Activated CD8-positive, alpha-beta T cell treated with anti-CD3 and anti-CD28 coated beads for 36 hours (primary cell): Measurements from ENCODE around the gene DEFB124. TPM values are rescaled to one million over a fixed set of nuclear protein-coding genes. Genes with fewer than 3 reads are reported as not detected.

Experiments
- ATAC-seq: fragments of 200-7000 bp; cut with Tn5 transposase; one replicate; pipeline ENCODE4 v1.10.0; 2021; ENCODE audit warnings: mild to moderate bottlenecking, moderate library complexity
- CTCF ChIA-PET: fragments of 350-600 bp; sonication (Branson Sonifier 250); formaldehyde crosslinking; loops from one replicate; lab custom pipeline; 2021; ENCODE audit warnings: antibody characterized with exemption; lab: Charles Lee
- POLR2A ChIA-PET: fragments of 350-600 bp; sonication (Branson Sonifier 250); formaldehyde crosslinking; loops from one replicate; lab custom pipeline; 2021; ENCODE audit warnings: antibody characterized with exemption; lab: Charles Lee
- DNase-seq: peaks from one replicate; pipeline ENCODE4 v3.0.0-alpha.2; 2020
- H3K27ac Mint-ChIP-seq: one replicate; pipeline ENCODE4 v1.8.0; 2021; ENCODE audit warnings: mild to moderate bottlenecking, mixed read lengths
- H3K27me3 Mint-ChIP-seq: one replicate; pipeline ENCODE4 v1.8.0; 2021; ENCODE audit warnings: mixed read lengths
- H3K36me3 Mint-ChIP-seq: one replicate; pipeline ENCODE4 v1.8.0; 2021; ENCODE audit warnings: low read depth, mixed read lengths
- H3K4me1 Mint-ChIP-seq: one replicate; pipeline ENCODE4 v1.8.0; 2021; ENCODE audit warnings: low read depth, mixed read lengths
- H3K4me3 Mint-ChIP-seq: one replicate; pipeline ENCODE4 v1.8.0; 2021; ENCODE audit warnings: mild to moderate bottlenecking, moderate library complexity, mixed read lengths
- H3K9me3 Mint-ChIP-seq: one replicate; pipeline ENCODE4 v1.8.0; 2021; ENCODE audit warnings: mixed read lengths
- CTCF ChIP-seq: fragments of 200-600 bp; IDR thresholded peaks from one replicate; pipeline ENCODE4 v1.8.0; 2022; ENCODE audit warnings: antibody characterized with exemption, mild to moderate bottlenecking
- intact Hi-C: fragments of 100-400 bp; cut with micrococcal nuclease; formaldehyde crosslinking; loops from one replicate; pipeline ENCODE4 v1.10.0; 2022
- total RNA-seq, 2 experiments: library from RNA; stranded (reverse); gene quantifications; one replicate each; pipeline ENCODE4 v1.2.3, GENCODE V29; 2021

Gene DEFB124
- total RNA-seq, 2 experiments from 2014 or later: not detected

GRCh38 chr20:31425797-31426196 is 49.1 kb downstream of the DEFB124 start:
- ChIA-PET CTCF (no interaction called here), POLR2A (no interaction called here)
- peaks cover 2% of the 10 kb centered on the region for H3K9me3 Mint-ChIP-seq
- peaks cover 2% of the 10 kb centered on the region for H3K27me3 Mint-ChIP-seq
- H3K4me1 Mint-ChIP-seq: no peaks in the 10 kb centered on the region
- ATAC-seq (no peak), DNase-seq (no peak)
- H3K4me3 Mint-ChIP-seq: no peak overlapping the region
- intact Hi-C loops: no loop called here
- H3K27ac Mint-ChIP-seq: no peak overlapping the region
- no peak for TF ChIP-seq CTCF
- H3K36me3 Mint-ChIP-seq: no peaks in the 10 kb centered on the region

GRCh38 chr20:31418307-31418706 is 56.6 kb downstream of the DEFB124 start:
- no peak overlapping the region for H3K4me3 Mint-ChIP-seq
- POLR2A ChIA-PET: no interaction called here
- intact Hi-C loops: no loop called here
- DNase-seq (no peak), ATAC-seq (no peak)
- H3K27ac Mint-ChIP-seq: no peak overlapping the region
- H3K27me3 Mint-ChIP-seq: peaks cover 4% of the 10 kb centered on the region
- H3K36me3 Mint-ChIP-seq: no peaks in the 10 kb centered on the region
- H3K9me3 Mint-ChIP-seq: no peaks in the 10 kb centered on the region
- H3K4me1 Mint-ChIP-seq: no peaks in the 10 kb centered on the region
- CTCF ChIA-PET: no interaction called here
- no peak for TF ChIP-seq CTCF

GRCh38 chr20:31415653-31416052 is 59.3 kb downstream of the DEFB124 start:
- ChIA-PET CTCF (interaction anchor here (0.7 to 4.9 kb wide), 3 partner anchors 25 to 86 kb away, joined by 3 to 30 read pairs (median 3); partner anchors contain the start of gene DEFB123), POLR2A (no interaction called here)
- no peak overlapping the region for H3K4me3 Mint-ChIP-seq
- intact Hi-C loops: no loop called here
- H3K27ac Mint-ChIP-seq: no peak overlapping the region
- H3K9me3 Mint-ChIP-seq: no peaks in the 10 kb centered on the region
- no peak for ATAC-seq
- H3K36me3 Mint-ChIP-seq: no peaks in the 10 kb centered on the region
- DNase-seq: no peak
- no peaks in the 10 kb centered on the region for H3K4me1 Mint-ChIP-seq
- peaks cover 2% of the 10 kb centered on the region for H3K27me3 Mint-ChIP-seq
- TF ChIP-seq CTCF: no peak

Other genes with a start within 250 kb of the DEFB124 start
- not detected for gene DEFB115, start 217.5 kb downstream of the DEFB124 start, total RNA-seq
- gene DEFB116, start 166.5 kb downstream of the DEFB124 start, total RNA-seq: not detected
- gene DEFB118, start 106.5 kb downstream of the DEFB124 start, total RNA-seq: not detected
- not detected for gene DEFB119, start 84.5 kb downstream of the DEFB124 start, total RNA-seq
- gene DEFB121, start 68.9 kb downstream of the DEFB124 start, total RNA-seq: not detected
- not detected for gene DEFB123, start 34.5 kb downstream of the DEFB124 start, total RNA-seq
- not detected for gene REM1, start 161 bp upstream of the DEFB124 start, total RNA-seq
- 10 to 100 TPM; 91.6 to 95.5 TPM for gene HM13, start 39.3 kb upstream of the DEFB124 start, total RNA-seq
- under 1 TPM; 0.41 to 0.54 TPM for gene ID1, start 130.2 kb upstream of the DEFB124 start, total RNA-seq
- not detected for gene COX4I2, start 162.8 kb upstream of the DEFB124 start, total RNA-seq
- 100 to 1,000 TPM; 182 TPM for gene BCL2L1, start 247.7 kb upstream of the DEFB124 start, total RNA-seq